Measurements from ENCODE around the gene EXOC1L. TPM values are rescaled to one million over a fixed set of nuclear protein-coding genes. Genes with fewer than 3 reads are reported as not detected.
A peak's percentile ranks its signal among the peaks of the same experiment; 100 is the strongest.

The EXOC1L gene
- total and polyA plus RNA-seq, 9 of the 15 experiments (the other 6 are each of a cell fraction or from before 2014, with no cell fraction given) = 0.38 to 3.9 (median 1.0) TPM; not detected in 1

DNA sequence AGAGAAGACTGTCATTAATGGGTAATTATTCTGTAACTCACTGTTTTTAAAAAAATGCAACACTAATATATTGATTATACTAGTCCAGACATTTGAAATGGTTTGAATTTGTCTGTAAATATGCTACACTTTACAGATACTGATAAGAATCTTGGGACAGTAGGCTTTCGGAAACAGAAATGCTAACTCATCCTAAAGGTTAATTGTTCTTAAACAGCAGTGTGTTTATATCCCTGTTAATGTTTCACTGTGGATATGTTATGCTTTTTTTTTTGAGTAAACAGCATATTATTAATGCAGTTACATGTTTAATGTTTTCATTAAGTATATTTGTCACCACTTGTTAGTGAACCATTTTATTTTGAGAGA lies 65.2 kb downstream of the EXOC1L start (continued):
- TF ChIP-seq, protein P1, sequence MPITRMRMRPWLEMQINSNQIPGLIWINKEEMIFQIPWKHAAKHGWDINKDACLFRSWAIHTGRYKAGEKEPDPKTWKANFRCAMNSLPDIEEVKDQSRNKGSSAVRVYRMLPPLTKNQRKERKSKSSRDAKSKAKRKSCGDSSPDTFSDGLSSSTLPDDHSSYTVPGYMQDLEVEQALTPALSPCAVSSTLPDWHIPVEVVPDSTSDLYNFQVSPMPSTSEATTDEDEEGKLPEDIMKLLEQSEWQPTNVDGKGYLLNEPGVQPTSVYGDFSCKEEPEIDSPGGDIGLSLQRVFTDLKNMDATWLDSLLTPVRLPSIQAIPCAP (CRISPR knock-in tag; IDR thresholded peaks at IDR 0.05; ENCODE audit: borderline replicate concordance) = no peak
- TF ChIP-seq CXXC5 (CRISPR knock-in tag; IDR thresholded peaks at IDR 0.05) = no peak
- no peak for TF ChIP-seq ZNF449 (CRISPR knock-in tag; IDR thresholded peaks at IDR 0.05)
- TF ChIP-seq CBX5 (IDR thresholded peaks at IDR 0.05; ENCODE audit: borderline replicate concordance, low read depth) = no peak
- no peak for TF ChIP-seq L3MBTL2 (IDR thresholded peaks at IDR 0.05)
- TF ChIP-seq BHLHE40 (IDR thresholded peaks at IDR 0.05; ENCODE audit: low read length) = no peak
- no peak for TF ChIP-seq KAT7 (CRISPR knock-in tag; IDR thresholded peaks at IDR 0.05; ENCODE audit: borderline replicate concordance)
- TF ChIP-seq, protein P2, sequence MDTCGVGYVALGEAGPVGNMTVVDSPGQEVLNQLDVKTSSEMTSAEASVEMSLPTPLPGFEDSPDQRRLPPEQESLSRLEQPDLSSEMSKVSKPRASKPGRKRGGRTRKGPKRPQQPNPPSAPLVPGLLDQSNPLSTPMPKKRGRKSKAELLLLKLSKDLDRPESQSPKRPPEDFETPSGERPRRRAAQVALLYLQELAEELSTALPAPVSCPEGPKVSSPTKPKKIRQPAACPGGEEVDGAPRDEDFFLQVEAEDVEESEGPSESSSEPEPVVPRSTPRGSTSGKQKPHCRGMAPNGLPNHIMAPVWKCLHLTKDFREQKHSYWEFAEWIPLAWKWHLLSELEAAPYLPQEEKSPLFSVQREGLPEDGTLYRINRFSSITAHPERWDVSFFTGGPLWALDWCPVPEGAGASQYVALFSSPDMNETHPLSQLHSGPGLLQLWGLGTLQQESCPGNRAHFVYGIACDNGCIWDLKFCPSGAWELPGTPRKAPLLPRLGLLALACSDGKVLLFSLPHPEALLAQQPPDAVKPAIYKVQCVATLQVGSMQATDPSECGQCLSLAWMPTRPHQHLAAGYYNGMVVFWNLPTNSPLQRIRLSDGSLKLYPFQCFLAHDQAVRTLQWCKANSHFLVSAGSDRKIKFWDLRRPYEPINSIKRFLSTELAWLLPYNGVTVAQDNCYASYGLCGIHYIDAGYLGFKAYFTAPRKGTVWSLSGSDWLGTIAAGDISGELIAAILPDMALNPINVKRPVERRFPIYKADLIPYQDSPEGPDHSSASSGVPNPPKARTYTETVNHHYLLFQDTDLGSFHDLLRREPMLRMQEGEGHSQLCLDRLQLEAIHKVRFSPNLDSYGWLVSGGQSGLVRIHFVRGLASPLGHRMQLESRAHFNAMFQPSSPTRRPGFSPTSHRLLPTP (IDR thresholded peaks at IDR 0.05; ENCODE audit: borderline replicate concordance, extremely low read depth, insufficient read length) = no peak
- no peak for TF ChIP-seq KHSRP (IDR thresholded peaks at IDR 0.05)
- TF ChIP-seq FOXJ2 (tag; IDR thresholded peaks at IDR 0.05) = 0 out of 2 replicates have a peak, but pooled peaks have one; percentile 33
- no peak for TF ChIP-seq GATAD2A (IDR thresholded peaks at IDR 0.05)
- no peak for TF ChIP-seq XRCC4 (IDR thresholded peaks at IDR 0.05; ENCODE audit: extremely low read depth, insufficient read depth, insufficient read length)
- no peak for TF ChIP-seq SMAD2 (IDR thresholded peaks at IDR 0.05; ENCODE audit: low read depth, low read length)
- peak; percentile 82 for TF ChIP-seq SOX6 (IDR thresholded peaks at IDR 0.05)
- TF ChIP-seq NKRF (IDR thresholded peaks at IDR 0.05; ENCODE audit: borderline replicate concordance) = no peak
- TF ChIP-seq FOXP1 (CRISPR knock-in tag; IDR thresholded peaks at IDR 0.05) = no peak
- TF ChIP-seq RBBP5 (IDR thresholded peaks at IDR 0.05; ENCODE audit: borderline replicate concordance, insufficient read depth, low read length, poor library complexity, severe bottlenecking) = no peak
- peak; percentile 85 for TF ChIP-seq C11orf30 (IDR thresholded peaks at IDR 0.05; ENCODE audit: low read depth)
- TF ChIP-seq CEBPB (tag; IDR thresholded peaks at IDR 0.05) = no peak
- no peak for TF ChIP-seq FOXJ3 (CRISPR knock-in tag; IDR thresholded peaks at IDR 0.05)
